Measurements from ENCODE around the gene EFNA3.

DNA sequence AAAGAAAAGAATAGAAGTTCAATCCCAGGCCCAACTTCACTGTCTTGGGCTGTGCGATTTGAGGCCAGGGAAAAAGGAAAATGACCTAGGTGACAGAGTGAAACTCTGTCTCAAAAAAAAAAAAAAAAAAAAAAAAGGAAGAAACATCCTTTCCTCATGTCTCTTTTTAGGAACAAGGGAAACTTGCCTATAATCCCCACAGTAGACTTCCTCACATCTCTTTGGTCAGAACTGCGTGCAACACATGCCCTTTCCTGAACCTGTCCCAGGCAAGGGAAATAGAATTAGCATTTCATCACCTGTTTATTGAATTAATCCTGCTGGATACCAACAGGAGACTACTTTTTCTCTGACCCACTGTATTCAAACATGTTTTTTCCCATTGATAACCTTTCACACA, 42.7 kb upstream of the EFNA3 start:
- no peak for TF ChIP-seq POLR2A (IDR thresholded peaks at IDR 0.05; ENCODE audit: borderline replicate concordance, extremely low read depth, insufficient read depth, insufficient read length)
- no peak for TF ChIP-seq ZNF274 (IDR thresholded peaks at IDR 0.05; ENCODE audit: low read depth, low read length)
- TF ChIP-seq, protein P1, sequence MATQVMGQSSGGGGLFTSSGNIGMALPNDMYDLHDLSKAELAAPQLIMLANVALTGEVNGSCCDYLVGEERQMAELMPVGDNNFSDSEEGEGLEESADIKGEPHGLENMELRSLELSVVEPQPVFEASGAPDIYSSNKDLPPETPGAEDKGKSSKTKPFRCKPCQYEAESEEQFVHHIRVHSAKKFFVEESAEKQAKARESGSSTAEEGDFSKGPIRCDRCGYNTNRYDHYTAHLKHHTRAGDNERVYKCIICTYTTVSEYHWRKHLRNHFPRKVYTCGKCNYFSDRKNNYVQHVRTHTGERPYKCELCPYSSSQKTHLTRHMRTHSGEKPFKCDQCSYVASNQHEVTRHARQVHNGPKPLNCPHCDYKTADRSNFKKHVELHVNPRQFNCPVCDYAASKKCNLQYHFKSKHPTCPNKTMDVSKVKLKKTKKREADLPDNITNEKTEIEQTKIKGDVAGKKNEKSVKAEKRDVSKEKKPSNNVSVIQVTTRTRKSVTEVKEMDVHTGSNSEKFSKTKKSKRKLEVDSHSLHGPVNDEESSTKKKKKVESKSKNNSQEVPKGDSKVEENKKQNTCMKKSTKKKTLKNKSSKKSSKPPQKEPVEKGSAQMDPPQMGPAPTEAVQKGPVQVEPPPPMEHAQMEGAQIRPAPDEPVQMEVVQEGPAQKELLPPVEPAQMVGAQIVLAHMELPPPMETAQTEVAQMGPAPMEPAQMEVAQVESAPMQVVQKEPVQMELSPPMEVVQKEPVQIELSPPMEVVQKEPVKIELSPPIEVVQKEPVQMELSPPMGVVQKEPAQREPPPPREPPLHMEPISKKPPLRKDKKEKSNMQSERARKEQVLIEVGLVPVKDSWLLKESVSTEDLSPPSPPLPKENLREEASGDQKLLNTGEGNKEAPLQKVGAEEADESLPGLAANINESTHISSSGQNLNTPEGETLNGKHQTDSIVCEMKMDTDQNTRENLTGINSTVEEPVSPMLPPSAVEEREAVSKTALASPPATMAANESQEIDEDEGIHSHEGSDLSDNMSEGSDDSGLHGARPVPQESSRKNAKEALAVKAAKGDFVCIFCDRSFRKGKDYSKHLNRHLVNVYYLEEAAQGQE (IDR thresholded peaks at IDR 0.05; ENCODE audit: low read depth) = no peak
- TF ChIP-seq, protein P2, sequence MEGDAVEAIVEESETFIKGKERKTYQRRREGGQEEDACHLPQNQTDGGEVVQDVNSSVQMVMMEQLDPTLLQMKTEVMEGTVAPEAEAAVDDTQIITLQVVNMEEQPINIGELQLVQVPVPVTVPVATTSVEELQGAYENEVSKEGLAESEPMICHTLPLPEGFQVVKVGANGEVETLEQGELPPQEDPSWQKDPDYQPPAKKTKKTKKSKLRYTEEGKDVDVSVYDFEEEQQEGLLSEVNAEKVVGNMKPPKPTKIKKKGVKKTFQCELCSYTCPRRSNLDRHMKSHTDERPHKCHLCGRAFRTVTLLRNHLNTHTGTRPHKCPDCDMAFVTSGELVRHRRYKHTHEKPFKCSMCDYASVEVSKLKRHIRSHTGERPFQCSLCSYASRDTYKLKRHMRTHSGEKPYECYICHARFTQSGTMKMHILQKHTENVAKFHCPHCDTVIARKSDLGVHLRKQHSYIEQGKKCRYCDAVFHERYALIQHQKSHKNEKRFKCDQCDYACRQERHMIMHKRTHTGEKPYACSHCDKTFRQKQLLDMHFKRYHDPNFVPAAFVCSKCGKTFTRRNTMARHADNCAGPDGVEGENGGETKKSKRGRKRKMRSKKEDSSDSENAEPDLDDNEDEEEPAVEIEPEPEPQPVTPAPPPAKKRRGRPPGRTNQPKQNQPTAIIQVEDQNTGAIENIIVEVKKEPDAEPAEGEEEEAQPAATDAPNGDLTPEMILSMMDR (IDR thresholded peaks at IDR 0.05 in 2 of 3, conservative IDR thresholded peaks at IDR 0.05 in 1 of 3; ENCODE audit: borderline replicate concordance in 1 of 3, insufficient read depth in 1 of 3, low read depth in 2 of 3, low read length in 2 of 3) = no peak
- no peak for TF ChIP-seq POLR2AphosphoS5 (IDR thresholded peaks at IDR 0.05; ENCODE audit: low read depth, low read length)
- TF ChIP-seq EZH2 (IDR thresholded peaks at IDR 0.05) = no peak
- no peak for TF ChIP-seq SP1 (IDR thresholded peaks at IDR 0.05; ENCODE audit: low read depth)
- TF ChIP-seq CEBPB (IDR thresholded peaks at IDR 0.05; ENCODE audit: low read depth) = no peak
- no peak for TF ChIP-seq EGR1 (IDR thresholded peaks at IDR 0.05; ENCODE audit: low read depth)
- no peak for TF ChIP-seq TCF7L2 (IDR thresholded peaks at IDR 0.05; ENCODE audit: borderline replicate concordance, extremely low read depth, insufficient read depth, insufficient read length)

Data from HCT116 (cell line).